GM19395 (cell line): ENCODE measurements around the gene SARDH.

Experiments
- ATAC-seq: cut with Tn5 transposase; IDR thresholded peaks from one replicate; pipeline ENCODE4 v1.9.1; 2021; ENCODE audit warnings: mild to moderate bottlenecking, moderate library complexity; ENCODE audit not compliant: unreplicated experiment

Gene SARDH

DNA sequence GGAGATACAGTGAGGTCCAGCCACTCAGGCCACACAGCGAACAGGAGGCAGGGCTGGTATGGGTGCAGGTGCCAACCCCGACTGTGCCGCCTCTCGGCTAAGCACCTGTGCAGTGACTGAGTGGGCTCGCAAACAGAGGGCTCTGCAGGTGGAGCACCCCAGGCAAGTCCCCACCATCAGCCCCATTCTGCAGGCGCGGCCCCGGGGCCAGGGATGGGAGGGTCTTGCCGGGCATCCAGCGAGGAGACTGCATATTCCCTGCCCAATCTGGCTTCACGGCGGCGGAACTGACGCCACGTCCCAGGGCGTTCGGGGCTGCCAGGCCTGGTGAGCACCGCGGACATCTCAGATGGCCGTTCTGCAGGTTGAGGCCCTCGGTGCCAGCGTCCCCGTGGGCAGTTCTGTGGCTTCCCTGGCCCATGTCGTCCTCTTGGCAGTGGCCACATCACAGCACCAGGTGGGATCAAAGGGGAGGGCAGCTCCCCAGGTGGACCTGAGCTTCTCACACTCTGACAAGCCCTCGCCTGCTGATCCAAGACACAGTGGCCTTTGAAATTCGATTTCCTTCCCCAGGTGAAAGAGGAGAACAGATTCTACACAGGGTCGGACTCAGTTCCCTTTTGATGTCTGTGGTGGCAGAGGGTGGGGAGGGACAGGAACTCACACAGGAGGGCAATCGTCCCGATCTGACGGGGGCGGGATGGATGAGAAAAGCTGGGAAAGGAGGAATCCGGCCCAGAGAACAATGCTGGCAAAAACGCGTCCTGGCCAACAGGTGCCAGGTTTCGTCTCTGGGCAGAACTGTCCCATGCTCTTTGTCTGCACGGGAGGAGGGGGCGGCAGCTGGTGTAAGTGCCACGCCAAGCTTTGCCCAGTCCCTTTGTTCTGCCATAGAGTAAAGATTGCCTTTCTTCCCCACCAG is 83.2 kb downstream of the SARDH start:
- no peak for ATAC-seq

DNA sequence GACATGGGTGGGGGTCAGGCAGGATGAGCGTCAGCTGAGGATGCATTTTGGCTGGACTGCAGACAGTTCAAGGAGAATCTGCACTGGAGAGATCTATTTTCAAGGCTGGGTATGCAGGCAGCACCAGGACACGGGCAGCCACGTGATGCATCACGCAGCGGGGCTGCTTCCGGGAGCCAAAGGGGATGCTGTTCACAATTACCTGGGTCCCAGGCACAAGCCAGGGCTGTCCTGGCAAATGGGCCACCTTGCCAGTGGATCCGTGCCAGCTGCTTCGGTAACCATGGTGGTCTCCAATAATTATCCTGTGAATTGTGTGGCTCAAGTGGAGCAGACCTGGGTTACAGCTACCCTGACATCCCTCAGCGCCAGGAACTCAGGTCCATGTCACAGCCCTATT is 84.5 kb downstream of the SARDH start:
- no peak for ATAC-seq

DNA sequence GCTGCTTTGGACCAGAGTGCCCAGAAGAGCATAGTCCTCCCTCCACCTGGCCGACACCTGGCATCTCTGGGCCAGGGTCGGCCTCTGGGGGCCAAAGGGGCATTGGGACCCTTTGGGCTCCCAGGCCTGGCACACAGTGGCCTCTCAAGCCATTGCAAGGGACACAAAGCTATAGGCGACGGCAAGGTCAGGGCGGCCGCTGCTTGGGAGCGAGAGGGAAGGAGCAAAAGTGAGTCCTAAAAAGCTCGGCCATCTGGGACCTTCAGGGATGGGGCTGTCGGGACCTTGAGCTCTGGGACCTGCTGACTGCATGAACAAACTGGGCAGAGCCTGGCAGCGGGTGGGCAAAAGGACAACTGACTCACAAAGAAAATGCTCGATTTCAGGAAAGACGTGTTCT is 88.1 kb downstream of the SARDH start:
- ATAC-seq, result no peak

DNA sequence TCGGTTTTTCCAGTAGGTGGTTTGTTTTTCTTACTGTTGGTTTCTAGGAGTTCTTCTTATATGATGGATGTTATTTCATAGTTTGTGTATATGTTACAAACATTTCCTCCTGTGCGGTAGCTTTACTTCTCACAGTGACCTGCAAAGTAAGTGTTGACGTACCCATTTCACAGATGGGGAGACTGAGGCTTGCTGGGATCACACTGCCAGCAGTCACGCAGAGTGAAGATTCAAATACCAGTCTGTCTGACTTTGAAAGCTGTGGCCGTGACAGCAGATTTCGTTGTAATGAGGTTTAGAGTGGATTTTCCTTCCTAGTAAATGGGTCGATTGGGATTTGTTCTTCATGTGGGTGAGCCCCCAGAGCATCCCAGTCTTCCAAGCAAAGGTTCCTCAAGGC is 89.0 kb downstream of the SARDH start:
- no peak for ATAC-seq

DNA sequence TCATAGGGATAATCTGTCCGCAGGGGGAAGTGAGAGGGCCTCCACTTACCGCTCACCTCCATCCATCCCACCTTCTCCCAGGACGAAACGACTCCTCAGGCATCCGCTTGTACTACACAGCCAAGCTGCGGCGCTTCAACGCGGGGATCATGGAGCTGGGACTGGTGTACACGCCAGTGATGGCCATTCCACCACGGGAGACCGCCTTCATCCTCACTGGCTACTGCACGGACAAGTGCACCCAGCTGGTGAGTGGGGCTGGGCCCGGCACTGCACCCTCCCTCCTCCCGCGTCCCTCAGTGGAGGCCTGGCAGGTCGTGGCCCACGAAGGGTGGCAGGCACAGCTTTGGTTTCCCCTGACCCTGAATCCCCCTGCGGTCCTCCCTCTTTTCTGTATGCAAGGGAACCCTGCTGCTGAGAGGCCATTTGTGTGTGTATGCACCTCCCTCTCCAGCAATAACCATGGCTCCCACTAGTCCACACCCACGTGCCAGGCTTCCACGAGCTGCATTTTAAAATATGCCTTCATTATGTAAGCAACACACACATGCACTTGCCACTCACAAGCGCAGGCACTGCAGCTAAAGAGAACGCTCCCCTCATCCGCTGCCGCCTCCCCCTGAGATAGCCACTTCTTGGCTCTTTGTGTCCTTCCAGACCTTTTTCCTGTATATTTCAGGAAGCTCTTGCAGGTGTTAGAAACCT is 90.2 kb downstream of the SARDH start:
- ATAC-seq, result no peak

DNA sequence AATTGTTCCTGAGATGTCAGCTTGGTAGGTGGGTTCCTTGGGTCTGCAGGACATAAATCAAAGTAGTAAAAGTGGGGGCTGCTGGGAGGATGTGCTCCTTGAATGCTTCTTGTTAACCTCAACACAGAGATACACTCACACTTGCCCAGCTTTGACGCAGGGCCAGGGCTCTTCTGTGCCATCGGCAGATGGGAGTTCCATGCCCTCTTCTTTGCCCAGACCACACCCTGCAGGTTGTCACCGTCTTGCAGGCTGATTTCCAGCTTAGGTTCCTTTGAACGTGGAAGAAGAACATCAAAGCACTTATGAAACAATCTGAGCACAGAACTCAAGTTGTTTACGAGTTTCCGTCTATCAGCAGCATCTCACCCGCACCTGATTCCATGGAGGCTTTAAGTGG is 91.0 kb downstream of the SARDH start:
- no peak for ATAC-seq

DNA sequence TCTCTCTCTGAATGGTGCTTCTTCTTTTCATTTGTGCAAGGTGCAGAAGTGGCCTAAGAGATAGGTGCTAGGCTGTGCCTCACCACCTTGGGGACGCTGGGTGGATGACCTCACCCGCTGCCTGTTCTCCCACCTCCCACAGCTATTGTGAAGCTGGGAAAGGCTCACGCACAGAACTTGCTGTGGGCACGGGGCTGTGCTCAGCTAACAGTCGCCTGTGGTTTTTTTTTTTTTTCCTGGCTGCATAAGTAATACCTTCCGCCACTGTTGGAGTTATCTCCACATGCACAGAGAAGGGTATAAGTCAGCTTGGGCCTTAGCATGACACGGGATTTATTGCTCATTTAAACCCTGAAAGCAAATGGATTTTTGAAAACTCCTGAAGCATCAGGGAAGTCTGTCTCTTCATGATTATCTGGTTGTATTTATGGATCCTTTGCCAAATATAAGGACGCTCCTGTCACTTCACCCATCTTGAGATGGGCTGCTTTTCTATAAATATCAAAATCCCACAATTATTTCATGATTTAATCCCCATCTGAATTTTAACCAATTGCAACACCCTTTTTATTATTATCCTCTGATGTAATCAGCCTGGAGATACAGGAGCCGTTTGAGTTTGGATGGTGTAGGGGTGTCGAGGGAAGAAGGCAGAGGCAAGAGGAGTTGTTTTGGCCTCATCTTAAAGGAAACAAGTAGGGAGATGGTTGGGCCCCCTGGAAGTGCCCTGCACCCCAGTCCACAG is 93.0 kb downstream of the SARDH start:
- ATAC-seq, result no peak

DNA sequence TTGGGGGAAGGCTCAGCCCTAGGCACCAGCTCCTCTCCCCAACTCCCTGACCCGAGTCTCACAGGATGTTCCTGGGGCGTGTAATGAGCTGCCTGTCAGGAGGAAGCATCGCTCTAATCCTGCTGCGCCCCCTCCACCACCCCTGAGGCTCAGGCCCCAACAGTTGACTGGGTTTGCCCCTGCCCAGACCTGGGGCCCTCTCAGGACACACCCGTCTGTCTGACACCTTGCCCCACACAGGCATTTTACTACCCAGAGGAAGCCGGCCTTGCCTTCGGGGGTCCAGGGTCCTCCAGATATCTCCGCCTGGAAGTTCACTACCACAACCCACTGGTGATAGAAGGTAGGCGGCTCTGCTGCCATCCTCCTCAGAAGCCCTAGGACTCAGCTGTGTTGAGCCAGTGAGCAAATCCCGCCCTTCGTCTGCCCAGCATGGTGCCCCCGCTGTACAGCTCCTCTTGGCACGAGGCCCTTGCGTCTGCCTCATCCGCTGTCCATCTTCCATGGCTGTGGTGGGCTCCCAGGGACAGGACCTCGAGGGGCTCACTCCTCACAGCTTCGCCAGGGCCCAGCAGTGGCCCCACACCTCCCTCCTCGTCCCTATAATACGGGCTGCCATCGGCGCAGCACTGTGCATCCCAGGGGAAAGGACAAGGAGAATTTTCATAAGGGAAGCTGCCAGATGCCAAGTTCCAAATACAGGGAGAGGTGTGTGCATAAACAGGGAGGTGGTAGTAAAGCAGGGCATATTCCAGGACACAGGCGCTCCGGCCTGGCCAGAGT is 94.0 kb downstream of the SARDH start:
- no peak for ATAC-seq

DNA sequence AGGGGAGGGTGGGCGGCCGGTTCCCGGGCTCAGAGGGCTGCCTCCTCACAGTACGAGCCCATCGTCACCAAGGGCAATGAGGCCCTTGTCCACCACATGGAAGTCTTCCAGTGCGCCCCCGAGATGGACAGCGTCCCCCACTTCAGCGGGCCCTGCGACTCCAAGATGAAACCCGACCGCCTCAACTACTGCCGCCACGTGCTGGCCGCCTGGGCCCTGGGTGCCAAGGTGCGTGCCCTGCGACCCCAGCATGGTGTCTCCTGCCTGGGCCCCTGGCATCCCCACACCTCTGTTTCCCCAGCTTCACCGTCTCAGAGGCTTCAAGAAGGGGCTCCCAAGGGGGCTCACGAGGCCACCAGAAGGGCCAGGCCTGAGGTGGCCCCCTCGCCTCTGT is 94.8 kb downstream of the SARDH start:
- no peak for ATAC-seq

DNA sequence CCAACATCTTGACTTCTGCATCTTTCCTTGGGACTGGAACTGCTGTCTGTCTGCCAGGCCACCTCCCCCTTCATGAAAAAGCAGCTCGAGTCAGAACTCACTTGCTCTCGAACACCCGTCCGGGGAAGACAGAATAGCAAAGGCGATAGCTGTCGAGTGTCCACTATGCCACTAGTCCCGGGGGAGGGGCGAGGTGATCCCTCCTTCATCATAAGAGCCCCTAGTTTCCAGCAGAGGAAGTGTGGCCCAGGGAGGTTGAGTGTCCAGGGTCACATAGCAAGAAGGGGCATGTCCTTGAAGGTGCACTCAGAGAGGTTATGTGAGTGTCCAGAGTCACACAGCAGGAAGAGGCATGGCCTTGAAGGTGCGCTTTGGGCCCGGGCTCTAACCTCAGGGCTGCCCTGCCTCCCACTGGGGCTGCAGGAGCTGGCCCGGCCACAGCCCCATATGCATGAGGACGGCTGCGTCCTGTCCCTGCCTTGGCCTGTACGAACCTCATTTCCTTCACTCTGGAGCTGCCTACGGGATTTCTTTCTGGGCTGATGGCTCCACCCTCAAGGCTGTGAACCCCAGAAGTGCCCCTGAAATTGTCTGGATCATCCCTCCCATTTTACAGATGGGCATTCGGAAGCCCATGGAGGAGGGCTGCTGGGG is 95.3 kb downstream of the SARDH start:
- ATAC-seq, result no peak

DNA sequence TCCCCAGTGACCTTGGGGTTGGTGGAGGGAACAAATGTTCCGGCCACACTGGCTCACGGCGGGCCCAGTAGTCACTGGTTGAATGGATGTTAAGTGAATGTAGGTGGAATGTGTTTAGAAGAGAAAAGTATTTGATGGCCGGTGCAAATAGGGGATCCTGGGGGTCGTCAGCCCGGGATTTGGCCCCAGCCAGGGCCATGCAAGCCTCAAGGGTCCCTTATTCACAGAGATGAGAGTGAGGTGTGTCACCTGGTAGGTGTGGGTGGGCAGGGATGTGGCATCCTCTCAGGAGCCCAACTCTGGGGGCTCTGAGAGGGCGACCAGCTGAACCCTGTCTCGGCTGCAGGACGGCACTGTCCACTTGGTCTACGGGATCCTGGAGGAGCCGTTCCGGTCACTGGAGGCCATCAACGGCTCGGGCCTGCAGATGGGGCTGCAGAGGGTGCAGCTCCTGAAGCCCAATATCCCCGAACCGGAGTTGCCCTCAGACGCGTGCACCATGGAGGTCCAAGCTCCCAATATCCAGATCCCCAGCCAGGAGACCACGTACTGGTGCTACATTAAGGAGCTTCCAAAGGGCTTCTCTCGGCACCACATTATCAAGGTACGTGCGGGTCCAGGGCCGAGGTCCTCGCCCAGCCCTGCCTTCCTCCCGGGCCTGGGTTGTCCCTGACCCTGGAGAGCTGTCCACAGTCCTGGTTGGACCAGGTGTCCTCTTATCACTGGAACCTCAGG is 96.1 kb downstream of the SARDH start:
- ATAC-seq, result no peak

DNA sequence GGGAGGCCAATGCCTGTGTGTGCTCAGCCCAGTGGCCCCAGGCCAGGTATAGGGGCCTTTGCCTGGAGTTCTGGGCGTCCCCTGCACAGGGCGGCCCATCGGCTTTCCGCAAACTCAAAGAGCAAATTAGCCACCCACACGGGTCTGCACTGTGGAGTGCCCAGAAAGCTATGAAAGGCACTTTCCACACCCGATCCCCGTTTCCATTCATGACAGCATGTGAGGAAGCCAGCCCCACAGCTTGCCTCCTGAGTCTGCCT is 96.8 kb downstream of the SARDH start:
- ATAC-seq, result no peak

DNA sequence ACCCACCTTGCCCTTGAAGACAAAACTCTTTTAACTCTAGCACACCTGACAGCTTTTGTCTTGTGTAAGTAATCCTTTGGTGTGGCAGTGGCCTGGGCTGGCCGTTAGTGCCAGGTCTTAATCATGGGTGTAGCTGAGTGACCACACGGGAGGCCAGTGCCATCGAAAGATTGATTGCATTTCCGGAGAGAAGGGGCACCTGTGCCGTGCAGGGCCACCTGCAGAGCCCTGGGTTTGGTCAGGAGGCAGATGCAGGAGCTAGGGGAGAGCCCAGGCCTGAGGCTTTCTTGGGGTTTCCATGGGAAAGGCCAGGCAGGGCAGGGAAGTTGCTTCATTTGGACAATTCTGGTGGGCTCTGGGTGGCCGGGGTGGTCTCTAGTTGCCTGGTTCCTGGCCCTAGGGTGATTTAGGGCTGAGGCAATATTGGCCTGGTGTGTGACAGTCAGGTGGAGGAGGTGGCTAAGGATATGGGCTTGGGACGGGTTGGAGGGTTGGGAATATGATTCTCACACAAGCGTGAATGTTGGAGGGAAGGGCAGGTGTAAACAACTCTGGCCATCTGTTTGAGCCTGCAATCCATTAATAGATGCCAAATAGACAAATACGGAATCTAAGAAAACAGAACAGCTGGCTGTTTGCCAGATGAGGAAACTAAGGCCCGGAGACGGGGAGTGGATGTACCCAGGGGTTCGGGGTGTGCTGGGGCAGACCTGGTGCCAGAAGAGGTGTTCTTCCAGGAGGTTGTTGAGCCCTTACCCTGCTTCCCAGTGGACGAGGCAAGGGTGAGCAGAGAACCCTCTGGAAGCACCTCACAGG is 97.4 kb downstream of the SARDH start:
- ATAC-seq, result no peak

DNA sequence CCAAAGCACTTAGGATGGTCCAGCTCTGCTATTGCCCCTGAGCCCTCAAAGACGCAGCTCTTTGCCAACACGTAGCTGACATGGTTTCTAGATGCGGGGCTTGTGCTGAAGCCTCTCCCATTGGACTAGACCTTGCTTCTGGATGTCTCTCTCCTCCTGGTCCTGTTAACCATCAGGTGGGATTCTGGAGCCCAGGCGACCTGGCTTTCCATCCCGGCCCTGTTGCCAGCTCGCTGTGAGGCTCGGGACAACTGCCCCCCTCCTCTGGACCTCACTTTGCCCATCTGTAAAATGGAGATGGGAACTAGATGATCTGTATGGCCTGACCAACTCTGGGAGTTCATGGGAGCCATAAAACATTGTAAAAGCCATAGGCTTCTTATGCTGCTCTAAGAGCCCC is 98.0 kb downstream of the SARDH start:
- ATAC-seq, result no peak

DNA sequence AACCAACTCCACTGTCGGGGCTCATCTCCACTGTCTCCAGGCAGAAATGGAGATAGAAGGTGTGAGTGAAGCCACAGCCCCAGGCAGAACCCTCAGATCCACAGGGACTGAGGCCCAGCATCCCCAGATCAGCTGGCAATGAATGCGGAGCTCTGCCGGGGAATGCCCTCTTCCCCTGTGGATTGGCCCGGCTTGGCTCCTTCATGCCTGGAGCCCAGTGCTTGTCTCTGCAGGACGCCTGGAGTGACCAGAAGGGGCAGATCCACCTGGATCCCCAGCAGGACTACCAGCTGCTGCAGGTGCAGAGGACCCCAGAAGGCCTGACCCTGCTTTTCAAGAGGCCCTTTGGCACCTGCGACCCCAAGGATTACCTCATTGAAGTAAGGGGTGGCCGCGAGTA is 98.5 kb downstream of the SARDH start:
- ATAC-seq, result no peak

DNA sequence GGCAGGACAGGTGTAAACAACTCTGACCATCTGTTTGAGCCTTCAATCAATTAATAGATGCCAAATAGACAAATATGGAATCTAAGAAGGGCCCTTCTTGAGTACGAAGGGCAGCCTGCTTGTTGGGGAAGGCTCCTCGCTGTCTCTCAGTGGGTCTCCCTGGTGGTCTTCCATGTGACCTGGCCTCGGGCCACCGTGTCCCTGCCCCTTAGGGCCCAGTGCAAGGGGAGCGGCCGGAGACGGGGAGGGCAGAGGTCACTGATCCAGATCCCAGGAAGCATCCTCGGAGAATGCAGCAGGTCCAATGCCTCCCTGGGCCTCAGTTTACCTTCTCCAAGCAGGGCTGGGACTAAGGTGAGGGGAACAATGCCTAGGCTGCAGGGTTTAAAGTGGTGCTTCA is 99.4 kb downstream of the SARDH start:
- ATAC-seq, result no peak

DNA sequence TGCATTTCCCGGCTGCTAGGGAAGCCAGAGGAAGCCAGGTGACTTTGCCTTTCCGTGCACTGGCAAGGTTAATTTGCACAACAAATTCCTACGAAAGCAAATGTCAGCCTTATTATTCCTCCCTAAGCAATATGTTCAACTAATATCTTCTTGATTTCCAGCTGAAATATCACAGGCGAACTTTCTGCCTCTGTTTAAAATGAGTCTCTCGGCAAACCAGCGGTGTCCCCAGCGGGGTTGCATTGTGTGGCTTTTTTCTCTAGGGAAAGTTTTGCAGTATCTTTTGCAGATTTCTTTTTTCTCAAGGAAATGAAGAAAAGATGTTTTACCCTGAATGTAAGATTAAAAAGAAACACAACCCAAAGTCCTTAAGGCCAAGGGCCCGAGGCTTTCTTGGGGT is 100.1 kb downstream of the SARDH start:
- ATAC-seq, result no peak

DNA sequence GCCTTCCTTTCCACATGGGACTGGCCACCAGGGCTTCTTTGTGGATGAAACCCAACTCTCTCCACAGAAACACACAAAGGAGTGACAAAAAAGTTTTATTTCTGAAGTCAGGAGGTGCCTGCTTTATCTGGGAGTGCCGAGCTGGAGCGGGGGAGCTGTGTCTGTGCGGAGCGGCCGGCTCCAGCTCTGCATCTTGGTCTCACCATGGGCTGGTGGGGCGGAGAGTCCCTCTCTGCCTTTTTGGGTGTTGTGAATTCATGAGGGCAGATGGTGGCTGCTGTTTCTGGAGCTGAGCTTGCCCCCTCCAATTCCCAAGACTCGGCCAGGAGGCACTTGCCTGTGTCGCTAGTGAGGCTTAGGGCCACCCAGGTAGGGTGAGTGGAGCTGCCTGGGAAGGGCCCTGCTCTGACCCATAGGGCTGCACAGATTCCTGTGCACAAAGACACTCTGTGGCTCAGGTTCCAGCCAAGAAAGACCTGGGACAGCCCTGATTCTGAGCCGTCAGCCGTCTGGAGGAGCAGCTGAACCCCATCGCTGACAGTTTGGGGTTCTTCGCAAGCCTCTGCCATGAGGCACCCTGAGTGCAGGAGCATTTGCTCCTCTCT is 100.6 kb downstream of the SARDH start:
- no peak for ATAC-seq

DNA sequence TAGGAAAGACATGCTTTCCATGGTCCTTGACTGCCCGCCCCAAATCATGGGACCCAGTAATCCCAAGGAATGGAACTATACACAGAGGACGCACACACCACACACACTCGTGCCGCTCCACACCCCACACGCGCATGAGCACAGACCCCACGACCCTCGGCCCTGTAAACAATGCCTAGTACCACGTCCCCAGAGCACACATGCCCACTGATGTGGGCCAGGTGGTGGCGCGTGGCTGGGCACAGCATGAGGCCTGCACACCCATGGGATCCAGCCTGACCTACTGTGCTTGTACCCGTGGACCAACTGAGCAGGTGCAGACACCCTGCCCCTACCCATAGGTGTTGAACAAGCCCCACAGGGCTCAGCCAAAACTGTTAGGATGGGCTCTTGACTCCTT is 101.2 kb downstream of the SARDH start:
- no peak for ATAC-seq
